Measurements from ENCODE around the gene BNIP5.
A peak's percentile ranks its signal among the peaks of the same experiment; 100 is the strongest.

The BNIP5 gene

GRCh38 chr6:36302227-36302976 lies 34.3 kb downstream of the BNIP5 start:
- peak in 9 of 10 donors; percentile 52 to 95 (median 82) for DNase-seq
- intact Hi-C loops (cut with DNase I): loop anchor here (1.0 to 5.0 kb wide), 2 partner anchors 40 to 58 kb away; no protein-coding TSS in a partner anchor

GRCh38 chr6:36301781-36302180 lies 34.9 kb downstream of the BNIP5 start:
- DNase-seq: peak in 1 of 10 donors; percentile 74
- intact Hi-C loops (cut with DNase I): loop anchor here (1.0 to 5.0 kb wide), 2 partner anchors 41 to 59 kb away; no protein-coding TSS in a partner anchor

- intact Hi-C loops (cut with DNase I): loop anchor here (5.0 kb wide), 1 partner anchor 41 kb away; no protein-coding TSS in a partner anchor
Observed at GRCh38 chr6:36301085-36301658, 35.5 kb downstream of the BNIP5 start.

GRCh38 chr6:36298027-36298426 lies 38.7 kb downstream of the BNIP5 start:
- intact Hi-C loops (cut with DNase I): no loop called here

More at GRCh38 chr6:36301085-36301658, 35.5 kb downstream of the BNIP5 start:
- DNase-seq: peak in 1 of 10 donors; percentile 61

GRCh38 chr6:36297511-36297910 lies 39.2 kb downstream of the BNIP5 start:
- peak in 8 of 10 donors; percentile 51 to 94 (median 64) for DNase-seq
- intact Hi-C loops (cut with DNase I): no loop called here

More at GRCh38 chr6:36298027-36298426, 38.7 kb downstream of the BNIP5 start:
- no peak for DNase-seq

GRCh38 chr6:36297051-36297450 lies 39.6 kb downstream of the BNIP5 start:
- intact Hi-C loops (cut with DNase I): no loop called here
- no peak for DNase-seq

- no peak for DNase-seq
- intact Hi-C loops (cut with DNase I): no loop called here
Observed at GRCh38 chr6:36296240-36296639, 40.4 kb downstream of the BNIP5 start.

GRCh38 chr6:36292170-36292569 lies 44.5 kb downstream of the BNIP5 start:
- intact Hi-C loops (cut with DNase I): no loop called here
- peak in 1 of 10 donors; percentile 71 for DNase-seq

- DNase-seq: peak in 1 of 10 donors; percentile 52
- intact Hi-C loops (cut with DNase I): no loop called here
Observed at GRCh38 chr6:36290668-36291620, 45.7 kb downstream of the BNIP5 start.

GRCh38 chr6:36289281-36289878 lies 47.3 kb downstream of the BNIP5 start:
- intact Hi-C loops (cut with DNase I): no loop called here

GRCh38 chr6:36286858-36287257 lies 49.8 kb downstream of the BNIP5 start:
- intact Hi-C loops (cut with DNase I): no loop called here
- DNase-seq: peak in 1 of 10 donors; percentile 16

More at GRCh38 chr6:36289281-36289878, 47.3 kb downstream of the BNIP5 start:
- peak in 1 of 10 donors; percentile 87 for DNase-seq

- intact Hi-C loops (cut with DNase I): no loop called here
- no peak for DNase-seq
Observed at GRCh38 chr6:36285797-36286196, 50.9 kb downstream of the BNIP5 start.

GRCh38 chr6:36285187-36285671 lies 51.5 kb downstream of the BNIP5 start:
- peak in 8 of 10 donors; percentile 43 to 95 (median 69) for DNase-seq
- intact Hi-C loops (cut with DNase I): no loop called here

GRCh38 chr6:36284359-36284758 lies 52.3 kb downstream of the BNIP5 start:
- DNase-seq: no peak
- intact Hi-C loops (cut with DNase I): no loop called here

- intact Hi-C loops (cut with DNase I): no loop called here
- DNase-seq: no peak
Observed at GRCh38 chr6:36283608-36284007, 53.1 kb downstream of the BNIP5 start.

- DNase-seq: no peak
- intact Hi-C loops (cut with DNase I): no loop called here
Observed at GRCh38 chr6:36280983-36281382, 55.7 kb downstream of the BNIP5 start.

GRCh38 chr6:36280467-36280866 lies 56.2 kb downstream of the BNIP5 start:
- intact Hi-C loops (cut with DNase I): no loop called here
- no peak for DNase-seq

GRCh38 chr6:36277946-36278470 lies 58.7 kb downstream of the BNIP5 start:
- DNase-seq: no peak
- intact Hi-C loops (cut with DNase I): no loop called here
